Ovary (tissue), 3 donors: ENCODE measurements around the gene IFNGR1.

ENCODE experiments used
- EP300 ChIP-seq: sonication (generic); formaldehyde crosslinking; IDR thresholded peaks from one replicate; pipeline ENCODE4 v1.6.1; 2017; ENCODE audit warnings: antibody characterized with exemption
- POLR2A ChIP-seq: fragments of 450-650 bp; IDR thresholded peaks from one replicate; pipeline ENCODE4 v1.6.1; 2017; ENCODE audit warnings: antibody characterized with exemption, mild to moderate bottlenecking, moderate library complexity
- TF ChIP-seq, protein P1 (sequence below), 3 donors: fragments of 450-650 bp in 2 of 3; fragments of 200-600 bp in 1 of 3; IDR thresholded peaks; one replicate each; pipeline versions ENCODE4 v1.5.1 to v1.8.0; 2016 to 2022; ENCODE audit warnings: antibody characterized with exemption in 3 of 3, mild to moderate bottlenecking in 1 of 3
- donor health status: DM: no; HTN: no; CAD: no.

DNA sequence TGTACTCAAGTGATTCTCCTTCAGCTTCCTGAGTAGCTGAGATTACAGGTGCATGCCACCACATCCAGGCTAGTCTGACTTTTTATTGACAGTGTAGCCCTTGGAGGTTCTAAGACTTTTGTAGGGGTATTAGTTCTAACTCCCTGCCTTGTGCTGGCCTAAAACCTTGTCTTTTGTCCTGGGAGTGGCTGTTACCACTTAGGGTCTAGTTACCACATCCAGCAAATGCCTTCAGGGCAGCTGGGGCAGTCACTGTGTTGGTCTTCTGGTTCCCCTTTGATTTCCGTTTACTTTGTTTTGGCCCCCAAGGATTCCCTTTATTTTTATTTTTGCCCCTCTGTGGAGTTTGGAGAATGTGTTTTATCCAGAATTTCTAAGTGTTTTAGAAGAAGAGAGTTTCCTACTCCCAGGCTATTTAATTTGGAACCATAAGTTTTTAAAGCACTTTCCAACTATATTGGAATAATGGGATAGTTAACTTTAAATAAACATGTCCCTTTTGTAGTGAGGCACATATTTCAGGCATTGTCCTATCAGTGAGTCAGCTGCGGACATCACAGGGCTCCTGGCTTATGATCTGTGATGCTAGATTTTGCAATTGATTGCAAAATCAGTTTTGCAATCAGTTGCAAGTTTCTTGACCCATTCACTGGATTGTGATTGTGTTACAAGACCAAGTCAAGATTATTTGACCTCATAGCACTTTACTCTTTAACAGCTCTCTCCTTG, 70.7 kb downstream of the IFNGR1 start:
- TF ChIP-seq, protein P1, sequence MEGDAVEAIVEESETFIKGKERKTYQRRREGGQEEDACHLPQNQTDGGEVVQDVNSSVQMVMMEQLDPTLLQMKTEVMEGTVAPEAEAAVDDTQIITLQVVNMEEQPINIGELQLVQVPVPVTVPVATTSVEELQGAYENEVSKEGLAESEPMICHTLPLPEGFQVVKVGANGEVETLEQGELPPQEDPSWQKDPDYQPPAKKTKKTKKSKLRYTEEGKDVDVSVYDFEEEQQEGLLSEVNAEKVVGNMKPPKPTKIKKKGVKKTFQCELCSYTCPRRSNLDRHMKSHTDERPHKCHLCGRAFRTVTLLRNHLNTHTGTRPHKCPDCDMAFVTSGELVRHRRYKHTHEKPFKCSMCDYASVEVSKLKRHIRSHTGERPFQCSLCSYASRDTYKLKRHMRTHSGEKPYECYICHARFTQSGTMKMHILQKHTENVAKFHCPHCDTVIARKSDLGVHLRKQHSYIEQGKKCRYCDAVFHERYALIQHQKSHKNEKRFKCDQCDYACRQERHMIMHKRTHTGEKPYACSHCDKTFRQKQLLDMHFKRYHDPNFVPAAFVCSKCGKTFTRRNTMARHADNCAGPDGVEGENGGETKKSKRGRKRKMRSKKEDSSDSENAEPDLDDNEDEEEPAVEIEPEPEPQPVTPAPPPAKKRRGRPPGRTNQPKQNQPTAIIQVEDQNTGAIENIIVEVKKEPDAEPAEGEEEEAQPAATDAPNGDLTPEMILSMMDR (IDR thresholded peaks at IDR 0.05) = no peak
- no peak for TF ChIP-seq POLR2A
- no peak for TF ChIP-seq EP300
